HG02763 (cell line): Measurements from ENCODE around the gene PTTG1IP.
"Not testable (repeated sequence)": the region's sequence is repeated elsewhere in the genome, so short reads cannot be mapped to it uniquely, and the experiment has no call there.

Experiments used
- ATAC-seq: cut with Tn5 transposase; IDR thresholded peaks from one replicate; pipeline ENCODE4 v1.9.1; 2021; ENCODE audit warnings: mild to moderate bottlenecking, moderate library complexity; ENCODE audit not compliant: unreplicated experiment

PTTG1IP gene

GRCh38 chr21:44873356-44874239 is at the start of gene PTTG1IP:
Gene PTTG1IP, minus strand, starts transcription at chr21:44873690. Its CDS starts 74 bp downstream, at chr21:44873616.
- peak; percentile 74 for ATAC-seq

GRCh38 chr21:44921928-44922327 is 48.4 kb upstream of the PTTG1IP start:
- ATAC-seq: no peak

GRCh38 chr21:44920694-44921604 is 47.5 kb upstream of the PTTG1IP start, which contains the start of gene ITGB2:
Gene ITGB2, minus strand, starts transcription at chr21:44920899. Its CDS starts 10,117 bp downstream, at chr21:44910782.
- ATAC-seq: peak; percentile 62

GRCh38 chr21:44919913-44920693 is 46.6 kb upstream of the PTTG1IP start:
- no peak for ATAC-seq

- no peak for ATAC-seq
Observed at GRCh38 chr21:44919111-44919912, 45.8 kb upstream of the PTTG1IP start.

- no peak for ATAC-seq
Observed at GRCh38 chr21:44918581-44919033, 45.1 kb upstream of the PTTG1IP start.

- no peak for ATAC-seq
Observed at GRCh38 chr21:44918107-44918470, 44.6 kb upstream of the PTTG1IP start.

- no peak for ATAC-seq
Observed at GRCh38 chr21:44917446-44918106, 44.1 kb upstream of the PTTG1IP start.

- ATAC-seq: no peak
Observed at GRCh38 chr21:44916965-44917364, 43.5 kb upstream of the PTTG1IP start.

- ATAC-seq: no peak
Observed at GRCh38 chr21:44914176-44914874, 40.8 kb upstream of the PTTG1IP start.

GRCh38 chr21:44913425-44914175 is 40.1 kb upstream of the PTTG1IP start:
- no peak for ATAC-seq

- ATAC-seq: not testable (repeated sequence)
Observed at GRCh38 chr21:44912506-44913412, 39.3 kb upstream of the PTTG1IP start.

GRCh38 chr21:44912158-44912473 is 38.6 kb upstream of the PTTG1IP start:
- ATAC-seq: no peak

- no peak for ATAC-seq
Observed at GRCh38 chr21:44911384-44912157, 38.1 kb upstream of the PTTG1IP start.

- no peak for ATAC-seq
Observed at GRCh38 chr21:44911068-44911383, 37.5 kb upstream of the PTTG1IP start.

- ATAC-seq: no peak
Observed at GRCh38 chr21:44910229-44911067, 37.0 kb upstream of the PTTG1IP start.
